IPS-NIHi11 (cell line): ENCODE data around the gene SLC28A2.
"Not testable (repeated sequence)": the region's sequence is repeated elsewhere in the genome, so short reads cannot be mapped to it uniquely, and the experiment has no call there.

ENCODE experiments used
- DNase-seq: peaks from one replicate; pipeline ENCODE4 v3.0.0; 2012; ENCODE audit warnings: mixed read lengths, low spot score

Gene SLC28A2

DNA sequence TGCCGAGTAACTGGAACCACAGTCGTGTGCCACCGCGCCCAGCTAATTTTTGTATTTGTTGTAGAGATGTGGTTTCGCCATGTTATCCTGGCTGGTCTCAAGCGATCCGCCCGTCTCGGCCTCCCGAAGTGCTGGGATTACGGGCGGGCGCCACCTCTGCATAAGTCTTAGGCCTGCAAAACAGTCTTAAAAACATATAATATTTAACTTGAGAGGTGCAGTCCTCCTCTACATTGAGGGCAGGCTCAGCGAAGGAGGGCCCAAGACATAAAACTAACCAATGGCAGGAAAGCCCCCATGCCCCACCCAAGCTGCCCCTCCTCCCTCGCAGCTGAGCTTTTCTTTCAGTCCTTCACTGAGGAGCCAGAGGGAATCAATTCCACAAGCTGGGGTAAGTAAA lies at the start of gene SLC28A2:
Gene SLC28A2, plus strand, starts transcription at position 347 of the 400 bp plus-strand sequence. CDS start 982 bp downstream, outside the sequence.
- DNase-seq, result no peak

- DNase-seq, result no peak
Observed at GRCh38 chr15:45203182-45203581, 48.9 kb upstream of the SLC28A2 start.

- peak; percentile 76 for DNase-seq
Observed at GRCh38 chr15:45205192-45205591, 46.8 kb upstream of the SLC28A2 start.

DNA sequence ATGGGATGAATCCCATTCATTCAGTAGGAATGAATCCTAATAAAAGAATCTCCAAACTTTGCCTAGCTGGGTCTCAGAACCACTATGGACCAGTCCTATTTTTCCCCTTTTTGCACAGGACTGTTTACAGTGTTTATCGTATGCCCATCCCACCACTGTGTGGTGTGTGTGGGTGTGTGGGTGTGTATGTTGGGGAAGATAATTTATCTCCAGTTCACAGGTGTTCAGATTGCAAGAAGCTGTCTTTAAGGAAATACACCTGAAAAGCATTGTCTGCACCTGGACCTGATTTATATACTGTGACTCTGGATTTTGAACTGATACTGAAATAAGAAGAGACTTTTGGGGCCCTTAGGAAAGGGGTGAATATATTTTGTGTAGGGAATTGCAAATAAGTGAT lies 39.5 kb upstream of the SLC28A2 start:
- DNase-seq, result no peak

GRCh38 chr15:45221053-45221599 lies 30.9 kb upstream of the SLC28A2 start:
- DNase-seq, result no peak

DNA sequence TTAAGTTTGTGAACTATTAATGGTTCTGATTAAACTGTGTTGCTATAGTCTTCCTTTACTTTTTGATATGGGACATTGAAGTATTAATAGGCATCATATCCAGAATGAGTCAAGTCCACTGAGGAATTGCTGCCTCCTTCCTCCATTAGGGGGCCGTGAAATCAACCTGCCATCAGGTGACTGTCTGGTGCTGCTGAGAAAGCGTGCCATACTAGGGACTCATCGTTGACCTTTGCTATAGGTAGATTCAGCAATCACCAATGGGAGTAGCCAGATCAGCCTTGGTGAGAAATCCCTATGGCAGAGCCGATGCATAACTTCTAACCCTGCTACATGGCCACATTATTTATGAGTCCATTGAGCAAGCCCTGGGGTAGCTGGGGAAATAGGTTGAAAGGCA lies 30.1 kb upstream of the SLC28A2 start:
- peak; percentile 23 for DNase-seq

DNA sequence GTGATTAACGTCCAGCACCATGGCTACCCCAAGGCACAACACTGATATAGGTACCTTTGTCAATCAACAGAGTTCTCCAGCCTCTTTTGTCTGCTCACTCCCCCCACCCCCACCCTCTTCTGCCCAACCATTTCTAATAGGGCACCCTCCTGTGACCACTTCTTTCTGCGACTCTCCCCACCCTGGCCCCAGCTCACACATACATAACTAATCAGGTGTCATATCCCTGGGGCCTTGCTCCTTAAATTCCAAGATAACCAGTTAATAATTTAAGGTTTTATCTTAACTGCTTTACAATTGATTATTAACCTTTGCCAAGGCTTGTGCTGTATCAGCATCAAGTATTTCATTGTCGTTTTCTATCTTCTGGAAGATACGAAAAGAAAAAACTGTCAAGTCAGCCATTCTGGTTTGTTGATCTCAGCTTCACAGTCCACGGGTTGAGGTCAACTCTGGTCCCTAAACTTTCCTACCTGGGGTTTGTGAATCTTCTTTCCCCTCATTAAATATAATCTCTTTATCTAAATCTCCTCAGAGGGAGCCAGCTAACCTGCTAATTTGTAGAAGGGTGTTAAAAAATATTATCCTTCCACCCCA lies 27.3 kb upstream of the SLC28A2 start:
- DNase-seq, result peak; percentile 23

- no peak for DNase-seq
Observed at GRCh38 chr15:45225506-45226273, 26.3 kb upstream of the SLC28A2 start.

DNA sequence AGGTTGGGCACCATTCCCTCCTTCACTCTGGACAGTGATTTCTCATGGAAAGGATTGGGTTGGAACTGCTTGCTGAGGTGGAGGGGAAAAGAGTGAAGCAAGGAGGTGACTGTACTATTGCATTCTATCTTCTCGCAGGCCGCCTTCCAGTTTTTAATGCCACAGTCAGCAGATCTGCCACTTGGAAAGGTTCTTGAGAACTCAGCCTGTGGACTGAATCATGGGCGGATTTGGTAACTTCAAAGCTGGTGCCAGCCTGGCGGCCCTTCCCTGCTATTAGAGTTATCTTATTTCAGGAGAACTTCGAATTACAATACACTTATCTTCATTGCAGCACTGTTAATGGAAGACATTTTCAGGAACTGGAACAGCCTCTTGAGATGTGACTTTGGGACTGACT lies 23.1 kb upstream of the SLC28A2 start:
- no peak for DNase-seq

- no peak for DNase-seq
Observed at GRCh38 chr15:45230245-45230965, 21.6 kb upstream of the SLC28A2 start.

- DNase-seq, result no peak
Observed at GRCh38 chr15:45231132-45231531, 20.9 kb upstream of the SLC28A2 start.

DNA sequence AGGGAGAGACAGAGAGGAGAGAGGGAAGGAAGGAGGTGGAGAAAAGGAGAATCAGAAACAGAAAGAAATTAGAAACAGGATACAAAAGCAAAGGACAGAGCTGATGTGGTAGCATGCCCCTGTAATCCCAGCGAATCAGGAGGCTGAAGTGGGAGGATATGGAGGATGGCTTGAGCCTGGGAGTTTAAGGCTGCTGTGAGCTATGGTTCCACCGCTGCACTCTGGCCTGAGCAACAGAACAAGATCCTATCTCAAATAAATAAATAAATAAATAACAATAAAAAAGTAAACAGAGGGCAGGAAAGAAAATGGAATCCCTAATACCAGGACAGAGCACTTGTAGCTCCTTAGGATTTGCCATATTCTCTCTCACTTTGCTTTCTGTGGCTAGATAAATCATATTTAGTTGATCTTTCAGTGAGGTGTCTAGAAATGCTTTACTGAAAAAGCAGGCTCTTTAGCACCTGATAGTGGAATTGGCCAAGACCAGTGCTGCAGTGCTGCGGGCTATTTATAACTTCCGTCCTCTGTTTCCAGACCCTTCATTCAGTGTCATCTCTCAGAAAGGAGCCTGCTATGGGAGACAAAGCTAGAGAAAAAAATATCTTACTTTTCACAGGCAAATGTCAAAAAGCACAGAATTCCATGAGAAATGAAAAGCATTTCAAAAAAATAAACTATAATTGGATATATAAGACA lies 20.0 kb upstream of the SLC28A2 start:
- no peak for DNase-seq

GRCh38 chr15:45234562-45235235 lies 17.3 kb upstream of the SLC28A2 start:
- DNase-seq, result no peak

- not testable (repeated sequence) for DNase-seq
Observed at GRCh38 chr15:45236806-45237205, 15.2 kb upstream of the SLC28A2 start.

- DNase-seq, result no peak
Observed at GRCh38 chr15:45242289-45242688, 9.7 kb upstream of the SLC28A2 start.

DNA sequence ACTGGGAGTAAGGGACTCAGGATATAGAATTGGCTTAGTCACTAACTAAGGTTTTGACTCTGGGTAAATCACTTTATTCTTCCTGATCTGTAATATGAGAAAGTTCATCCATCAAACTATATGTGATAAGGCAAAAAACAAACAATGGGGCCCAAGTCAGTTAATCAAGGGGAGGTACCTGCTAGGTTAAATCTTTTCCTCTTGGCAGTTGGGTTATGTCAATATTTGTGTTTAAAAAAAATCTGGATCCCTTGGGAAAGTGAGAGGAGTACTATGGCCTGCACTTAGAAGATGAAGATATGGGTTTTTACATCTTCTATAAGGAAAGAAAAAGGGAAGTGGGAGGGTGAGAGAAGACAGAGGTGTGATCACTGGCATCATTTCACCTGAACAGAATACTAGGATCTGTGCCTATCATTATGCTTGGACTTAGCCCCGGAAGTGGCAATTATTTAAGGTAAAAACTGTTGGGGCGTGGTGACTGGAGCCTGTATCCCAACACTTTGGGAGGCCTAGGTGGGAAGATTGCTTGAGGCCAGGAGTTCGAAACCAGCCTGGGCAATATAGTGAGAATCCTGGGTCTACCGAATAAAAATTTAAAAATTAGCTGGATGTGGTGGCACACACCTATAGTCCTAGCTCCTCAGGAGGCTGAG lies 2.8 kb upstream of the SLC28A2 start:
- DNase-seq, result no peak

DNA sequence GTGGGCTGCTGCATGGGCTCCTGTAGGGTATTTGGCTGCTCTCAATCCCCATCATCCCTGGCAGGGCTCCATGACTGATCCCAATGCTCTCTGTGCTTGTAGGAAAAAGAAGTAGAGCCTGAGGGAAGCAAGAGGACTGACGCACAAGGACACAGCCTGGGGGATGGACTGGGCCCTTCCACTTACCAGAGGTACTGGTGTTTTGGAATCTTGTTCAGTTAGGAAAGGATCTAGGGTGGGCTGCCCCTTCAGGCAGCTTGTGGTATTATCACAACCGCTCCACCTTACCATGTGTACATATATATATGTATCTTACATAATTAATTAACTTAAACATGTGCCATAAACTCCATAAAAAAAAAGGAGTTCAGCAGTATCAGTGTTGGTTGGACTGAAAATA lies 1.3 kb downstream of the SLC28A2 start:
- DNase-seq, result peak; percentile 39

- no peak for DNase-seq
Observed at GRCh38 chr15:45254405-45254804, 2.4 kb downstream of the SLC28A2 start.

GRCh38 chr15:45254824-45255223 lies 2.8 kb downstream of the SLC28A2 start:
- DNase-seq, result not testable (repeated sequence)

DNA sequence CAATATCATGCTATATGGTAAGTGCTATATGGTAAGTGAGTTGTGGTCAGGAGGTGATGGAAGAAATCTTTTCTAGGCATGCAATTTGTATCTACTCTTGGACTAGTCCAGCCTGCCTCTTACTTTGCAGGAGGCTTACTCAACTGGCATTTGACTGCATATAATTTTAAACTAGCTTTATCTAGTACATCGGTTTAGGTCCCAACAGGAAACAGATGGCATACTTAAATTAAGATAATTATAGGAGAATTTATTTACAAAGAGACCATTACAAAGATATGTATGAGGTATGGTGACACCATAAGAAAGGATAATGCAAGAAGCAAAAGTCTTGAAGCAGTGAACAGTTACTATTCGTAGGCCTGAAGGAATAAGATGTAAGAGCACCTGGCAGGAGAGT lies 7.8 kb downstream of the SLC28A2 start:
- DNase-seq, result no peak

- no peak for DNase-seq
Observed at GRCh38 chr15:45262906-45263461, 10.9 kb downstream of the SLC28A2 start.
